ENCODE measurements around the gene PPM1E. TPM values are rescaled to one million over a fixed set of nuclear protein-coding genes. Genes with fewer than 3 reads are reported as not detected.

PPM1E gene
- total RNA-seq (not detected in 2 replicates), polyA plus RNA-seq (not detected in 2 replicates), polyA minus RNA-seq (0.07 TPM in 1 of 2 replicates, not detected in the other)
- 0.05 TPM for total RNA-seq (2013)

GRCh38 chr17:58755577-58756245, at the start of gene PPM1E:
PPM1E (plus strand) TSS chr17:58755854.
- H3K9me3 Mint-ChIP-seq (ENCODE audit: insufficient read depth): no peaks in the 10 kb centered on the region
- TF ChIP-seq, protein P1, sequence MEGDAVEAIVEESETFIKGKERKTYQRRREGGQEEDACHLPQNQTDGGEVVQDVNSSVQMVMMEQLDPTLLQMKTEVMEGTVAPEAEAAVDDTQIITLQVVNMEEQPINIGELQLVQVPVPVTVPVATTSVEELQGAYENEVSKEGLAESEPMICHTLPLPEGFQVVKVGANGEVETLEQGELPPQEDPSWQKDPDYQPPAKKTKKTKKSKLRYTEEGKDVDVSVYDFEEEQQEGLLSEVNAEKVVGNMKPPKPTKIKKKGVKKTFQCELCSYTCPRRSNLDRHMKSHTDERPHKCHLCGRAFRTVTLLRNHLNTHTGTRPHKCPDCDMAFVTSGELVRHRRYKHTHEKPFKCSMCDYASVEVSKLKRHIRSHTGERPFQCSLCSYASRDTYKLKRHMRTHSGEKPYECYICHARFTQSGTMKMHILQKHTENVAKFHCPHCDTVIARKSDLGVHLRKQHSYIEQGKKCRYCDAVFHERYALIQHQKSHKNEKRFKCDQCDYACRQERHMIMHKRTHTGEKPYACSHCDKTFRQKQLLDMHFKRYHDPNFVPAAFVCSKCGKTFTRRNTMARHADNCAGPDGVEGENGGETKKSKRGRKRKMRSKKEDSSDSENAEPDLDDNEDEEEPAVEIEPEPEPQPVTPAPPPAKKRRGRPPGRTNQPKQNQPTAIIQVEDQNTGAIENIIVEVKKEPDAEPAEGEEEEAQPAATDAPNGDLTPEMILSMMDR (IDR thresholded peaks at IDR 0.05): no peak
- TF ChIP-seq EZH2 (IDR thresholded peaks at IDR 0.05; ENCODE audit: borderline replicate concordance, insufficient read depth, low read depth, low read length, poor library complexity, severe bottlenecking): no peak
- H3K27ac Mint-ChIP-seq: no peak within 1 kb of the TSS
- Histone ChIP-seq H3K9me3 (ENCODE audit: control extremely low read depth in 1 of 3, control insufficient read depth in 2 of 3, insufficient read depth in 1 of 3, low read length in 2 of 3) (peaks cover 0 to 8% (median 2%) of the 10 kb centered on the region in 3 donors), H3K4me3 (ENCODE audit: control extremely low read depth in 1 of 5, extremely low read depth in 1 of 5, insufficient read depth in 1 of 5, low read depth in 2 of 5, low read length in 4 of 5) (peak within 1 kb of the TSS in 4 of 5 experiments; percentile 57 to 68 (median 62)), H3K79me2 (ENCODE audit: control insufficient read depth, insufficient read depth, low read length) (no peaks in the 10 kb centered on the region), H2AFZ (ENCODE audit: insufficient read depth, low read depth, low read length, poor library complexity, severe bottlenecking) (peak within 1 kb of the TSS; percentile 70), H3K9ac (ENCODE audit: low read length) (peak within 1 kb of the TSS; percentile 73), H3K27ac (ENCODE audit: low read length in 2 of 2) (no peak within 1 kb of the TSS), H4K20me1 (ENCODE audit: control insufficient read depth, insufficient read depth, low read length, poor library complexity, severe bottlenecking) (no peaks in the 10 kb centered on the region), H3K36me3 (replicated peaks in 1 of 2; ENCODE audit: control extremely low read depth in 1 of 2, control insufficient read depth in 1 of 2, extremely low read depth in 1 of 2, insufficient read depth in 2 of 2, low read length in 1 of 2) (no peaks in the 10 kb centered on the region), H3K4me2 (replicated peaks; ENCODE audit: low read depth, low read length, poor library complexity, severe bottlenecking) (peak within 1 kb of the TSS; percentile 93), H3K27me3 (replicated peaks in 1 of 4; ENCODE audit: control extremely low read depth in 1 of 4, control insufficient read depth in 3 of 4, insufficient read depth in 4 of 4, low read length in 3 of 4) (peaks cover 0 to 40% (median 34%) of the 10 kb centered on the region in 4 experiments), H3K4me1 (ENCODE audit: control insufficient read depth in 2 of 2, insufficient read depth in 2 of 2, low read length in 2 of 2) (peaks cover 15 to 22% of the 10 kb centered on the region in 2 donors)
- ChIA-PET CTCF (no interaction called here), POLR2A (no interaction called here)
- H3K27me3 Mint-ChIP-seq: peaks cover 41% of the 10 kb centered on the region
- intact Hi-C loops (cut with micrococcal nuclease): no loop called here
- ATAC-seq (ENCODE audit: low read depth) (peak; percentile 63), DNase-seq (peak; percentile 61)
- H3K4me3 Mint-ChIP-seq: peak within 1 kb of the TSS; percentile 97
- peaks cover 14% of the 10 kb centered on the region for H3K4me1 Mint-ChIP-seq
- 2% methylated on average over 71 of the region's 71 CpGs for WGBS (ENCODE audit: insufficient coverage)

Measured in B cell (primary cell).